Right lobe of liver (tissue), 6 donors: ENCODE results near the gene RNF141. TPM values are rescaled to one million over a fixed set of nuclear protein-coding genes. Genes with fewer than 3 reads are reported as not detected.

ENCODE experiments used
- ATAC-seq, 4 donors: fragments of 200-7000 bp; cut with Tn5 transposase; one replicate each; pipeline ENCODE4 v1.9.1; 2020; ENCODE audit warnings: mild to moderate bottlenecking in 4 of 4, moderate library complexity in 4 of 4
- DNase-seq, 3 donors: peaks; one replicate each; pipeline ENCODE4 v3.0.0-alpha.2; 2020
- H3K27ac ChIP-seq, 3 donors: fragments of 200-600 bp; one replicate each; pipeline ENCODE4 v1.8.0; 2022
- H3K27me3 ChIP-seq, 2 donors: fragments of 200-600 bp; one replicate each; pipeline ENCODE4 v1.8.0; 2022
- H3K36me3 ChIP-seq, 4 donors: fragments of 200-600 bp; sonication (generic) in 1 of 4; one replicate each; pipeline versions ENCODE4 v1.5.1 to v1.8.0; 2017 to 2022; ENCODE audit warnings: control low read depth in 1 of 4
- H3K4me1 ChIP-seq, 4 donors: fragments of 200-600 bp; sonication (generic) in 1 of 4; one replicate each; pipeline versions ENCODE4 v1.5.1 to v1.8.0; 2017 to 2022; ENCODE audit warnings: control low read depth in 1 of 4
- H3K4me3 ChIP-seq, 3 donors: fragments of 200-600 bp; one replicate each; pipeline ENCODE4 v1.8.0; 2022
- H3K9me3 ChIP-seq, 4 donors: fragments of 200-600 bp; sonication (generic) in 1 of 4; one replicate each; pipeline versions ENCODE4 v1.5.1 to v1.8.0; 2017 to 2022; ENCODE audit warnings: control low read depth in 1 of 4
- CTCF ChIP-seq, 4 donors: fragments of 200-600 bp in 3 of 4; fragments of 450-650 bp in 1 of 4; IDR thresholded peaks; one replicate each; pipeline versions ENCODE4 v1.5.1 to v1.8.0; 2016 to 2022; ENCODE audit warnings: antibody characterized with exemption in 4 of 4, mild to moderate bottlenecking in 2 of 4
- POLR2A ChIP-seq: fragments of 450-650 bp; IDR thresholded peaks from one replicate; pipeline ENCODE4 v1.6.1; 2017; ENCODE audit warnings: antibody characterized with exemption, mild to moderate bottlenecking
- WGBS: methylation state at CpG from one replicate; pipeline ENCODE4 v1.1.6; 2018; ENCODE audit warnings: low coverage, low lambda C conversion rate; ENCODE audit not compliant: insufficient coverage; ENCODE audit errors: missing lambda C conversion rate; 5-methylcytosine and 5-hydroxymethylcytosine counted together
- intact Hi-C, 2 donors: fragments of 100-400 bp; cut with DNase I; formaldehyde crosslinking; loops; one replicate each; pipeline versions ENCODE4 v1.11.2 to v1.14.1; 2022
- total RNA-seq, 6 experiments: library from RNA; depleted of rRNA in 2 of 6; stranded (reverse); fragments of >200 nt in 2 of 6; fragmentation: NEBNext Ultra II Directional in 3 of 6; extraction: Animal tissue kit (Norgen Biotek cat#: 25700) in 3 of 6; gene quantifications; one replicate each; pipeline versions ENCODE4 v1.1.0 to v1.2.4, GENCODE V29; 2016 to 2023
- donor health status: DM: no; HTN: yes; CAD: no.
- donor health status: DM: no; HTN: no; CAD: no.
- donor health status: DM: no; HTN: no; CAD: no.
- donor health status: DM: no; HTN: yes; CAD: no.
- donor health status: DM: no; HTN: yes; CAD: no.

RNF141 gene
- total RNA-seq, 6 experiments from 2014 or later, result 11.2 to 21.0 (median 15.1) TPM

- DNase-seq, result no peak
- no peaks in the 10 kb centered on the region for H3K36me3 ChIP-seq
- intact Hi-C loops, result no loop called here
- WGBS, result 53% methylated on average over 3 of the region's 3 CpGs
- TF ChIP-seq POLR2A (no peak), CTCF (IDR thresholded peaks at IDR 0.05) (no peak)
- no peaks in the 10 kb centered on the region for H3K27me3 ChIP-seq
- no peaks in the 10 kb centered on the region for H3K4me1 ChIP-seq
- no peaks in the 10 kb centered on the region for H3K9me3 ChIP-seq
- no peak overlapping the region for H3K27ac ChIP-seq
- no peak overlapping the region for H3K4me3 ChIP-seq
- peak in 2 of 4 donors; percentile 14 to 47 for ATAC-seq
Observed at GRCh38 chr11:10561043-10561818, 20.2 kb upstream of the RNF141 start.

DNA sequence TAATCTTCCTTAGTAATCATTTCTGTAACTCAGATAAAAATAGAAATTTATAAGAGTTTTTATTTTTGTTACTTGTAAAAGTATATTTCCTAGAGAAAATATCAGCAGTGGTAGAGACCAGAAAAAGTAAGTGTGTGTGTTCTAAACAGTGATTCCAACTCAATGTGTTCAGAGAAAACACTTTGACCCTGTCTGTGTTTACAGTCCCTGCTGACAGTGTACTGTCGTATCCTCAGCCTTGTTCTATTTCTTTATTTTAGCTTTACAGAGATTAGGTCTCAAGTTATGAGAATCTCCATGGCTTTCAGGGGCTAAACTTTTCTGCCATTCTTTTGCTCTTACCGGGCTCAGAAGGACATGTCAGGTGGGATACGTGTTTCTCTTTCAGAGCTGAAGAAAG lies 17.3 kb upstream of the RNF141 start:
- 33% methylated on average over 3 of the region's 3 CpGs for WGBS
- peak; percentile 53 to 89 (median 80) for ATAC-seq

GRCh38 chr11:10556590-10556989 lies 15.6 kb upstream of the RNF141 start:
- no peak for TF ChIP-seq POLR2A
- TF ChIP-seq CTCF (IDR thresholded peaks at IDR 0.05), result no peak
- Histone ChIP-seq H3K9me3 (no peaks in the 10 kb centered on the region), H3K36me3 (no peaks in the 10 kb centered on the region), H3K4me3 (no peak overlapping the region), H3K4me1 (no peaks in the 10 kb centered on the region), H3K27me3 (no peaks in the 10 kb centered on the region), H3K27ac (no peak overlapping the region)
- no peak for ATAC-seq
- DNase-seq, result no peak
- WGBS, result 71% methylated on average over 1 of the region's 1 CpG
- intact Hi-C loops, result no loop called here

More for the DNA sequence above, 17.3 kb upstream of the RNF141 start:
- Histone ChIP-seq H3K36me3 (no peaks in the 10 kb centered on the region), H3K9me3 (no peaks in the 10 kb centered on the region), H3K4me1 (no peaks in the 10 kb centered on the region), H3K27ac (no peak overlapping the region), H3K27me3 (no peaks in the 10 kb centered on the region), H3K4me3 (no peak overlapping the region)
- TF ChIP-seq CTCF (IDR thresholded peaks at IDR 0.05) (no peak), POLR2A (no peak)
- DNase-seq, result no peak
- intact Hi-C loops, result no loop called here

DNA sequence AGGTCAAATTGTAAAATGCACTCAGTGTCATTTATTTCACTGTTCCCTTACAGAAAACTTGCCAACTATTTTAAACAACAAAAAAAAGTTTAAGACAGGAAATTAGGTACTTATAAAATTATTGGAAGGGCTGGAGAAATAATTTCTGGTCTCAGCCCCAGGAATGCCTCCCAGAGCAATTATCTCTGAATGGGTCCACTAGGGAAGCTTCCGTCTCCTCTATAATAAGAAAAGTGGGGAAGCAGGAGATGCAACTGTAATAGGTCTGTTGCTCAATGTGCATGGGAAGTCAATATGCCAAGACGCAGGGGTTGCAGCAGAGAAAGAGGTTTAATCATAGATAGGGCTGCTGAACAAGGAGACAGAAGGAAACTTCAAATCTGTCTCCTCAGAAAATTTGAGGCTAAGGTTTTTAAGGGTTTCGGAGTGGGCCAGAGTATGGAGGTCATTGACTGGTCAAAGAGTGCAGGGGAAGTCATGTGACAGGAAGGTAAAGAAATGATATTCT lies 10.9 kb upstream of the RNF141 start:
- intact Hi-C loops, result no loop called here
- no peak overlapping the region for H3K27ac ChIP-seq
- ATAC-seq (no peak), DNase-seq (no peak)
- H3K9me3 ChIP-seq, result no peaks in the 10 kb centered on the region
- H3K27me3 ChIP-seq, result no peaks in the 10 kb centered on the region
- no peaks in the 10 kb centered on the region for H3K4me1 ChIP-seq
- 78% methylated on average over 3 of the region's 3 CpGs for WGBS
- no peaks in the 10 kb centered on the region for H3K36me3 ChIP-seq
- no peak for TF ChIP-seq CTCF (IDR thresholded peaks at IDR 0.05)
- H3K4me3 ChIP-seq, result no peak overlapping the region
